Inflammatory macrophage treated with lipopolysaccharide for 4 hours (primary cell): ENCODE results near the gene HEXD.

Source experiments
- DNase-seq: peaks from one replicate; pipeline ENCODE4 v3.0.0-alpha.2; 2020

HEXD gene

DNA sequence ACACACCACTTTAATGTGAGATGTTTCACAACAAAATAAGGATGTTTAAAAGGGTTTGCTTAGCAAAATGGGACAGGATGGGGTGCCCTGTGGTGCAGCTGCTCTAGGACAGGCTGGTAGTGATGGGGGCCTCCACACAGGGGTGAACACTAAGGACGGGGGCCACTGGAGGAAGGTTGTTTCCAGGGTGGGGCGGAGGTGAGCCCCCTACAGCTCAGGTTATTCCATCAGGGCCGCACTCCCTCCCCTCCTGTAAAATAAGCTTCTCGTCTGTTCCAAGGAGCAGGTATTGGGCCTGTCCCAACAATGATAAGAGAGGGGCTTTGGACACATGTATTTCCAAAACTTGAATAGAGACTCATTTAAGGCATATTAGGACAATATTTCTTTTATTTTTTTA, 1.9 kb upstream of the HEXD start:
- DNase-seq, result no peak

DNA sequence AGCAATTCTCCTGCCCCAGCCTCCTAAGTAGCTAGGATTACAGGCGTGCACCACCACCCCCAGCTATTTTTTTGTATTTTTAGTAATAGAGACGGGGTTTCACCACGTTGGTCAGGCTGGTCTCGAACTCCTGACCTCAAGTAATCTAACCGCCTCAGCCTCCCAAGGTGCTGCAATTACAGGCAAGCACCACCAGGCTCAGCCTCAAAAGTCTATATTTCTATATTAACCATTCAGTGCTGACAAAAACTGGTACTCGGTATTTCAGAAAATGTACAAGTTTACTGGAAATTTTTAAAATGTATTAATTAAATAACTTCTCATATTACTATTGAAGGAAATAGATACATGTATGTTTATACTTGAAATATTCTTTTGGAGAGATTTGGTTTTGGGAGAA, 1.4 kb upstream of the HEXD start:
- no peak for DNase-seq

DNA sequence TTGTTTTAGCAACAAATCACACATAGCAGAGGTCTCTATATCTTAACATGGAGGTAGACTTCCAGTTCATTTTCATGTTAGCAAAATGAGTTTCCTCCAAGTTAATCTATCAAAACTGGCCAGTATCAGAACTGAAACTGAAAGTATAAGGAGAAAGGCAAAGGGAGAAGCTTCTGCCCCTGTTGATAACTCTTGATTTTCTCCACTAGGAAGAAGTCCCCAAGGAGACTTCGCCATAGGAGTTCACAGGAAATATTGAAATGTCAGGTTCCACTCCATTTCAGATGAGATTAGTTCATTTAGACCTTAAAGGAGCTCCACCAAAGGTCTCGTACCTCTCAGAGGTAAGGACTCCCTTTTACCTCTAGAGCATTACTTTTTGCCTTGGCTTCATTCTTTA, 1.4 kb downstream of the HEXD start:
- DNase-seq, result peak; percentile 71

DNA sequence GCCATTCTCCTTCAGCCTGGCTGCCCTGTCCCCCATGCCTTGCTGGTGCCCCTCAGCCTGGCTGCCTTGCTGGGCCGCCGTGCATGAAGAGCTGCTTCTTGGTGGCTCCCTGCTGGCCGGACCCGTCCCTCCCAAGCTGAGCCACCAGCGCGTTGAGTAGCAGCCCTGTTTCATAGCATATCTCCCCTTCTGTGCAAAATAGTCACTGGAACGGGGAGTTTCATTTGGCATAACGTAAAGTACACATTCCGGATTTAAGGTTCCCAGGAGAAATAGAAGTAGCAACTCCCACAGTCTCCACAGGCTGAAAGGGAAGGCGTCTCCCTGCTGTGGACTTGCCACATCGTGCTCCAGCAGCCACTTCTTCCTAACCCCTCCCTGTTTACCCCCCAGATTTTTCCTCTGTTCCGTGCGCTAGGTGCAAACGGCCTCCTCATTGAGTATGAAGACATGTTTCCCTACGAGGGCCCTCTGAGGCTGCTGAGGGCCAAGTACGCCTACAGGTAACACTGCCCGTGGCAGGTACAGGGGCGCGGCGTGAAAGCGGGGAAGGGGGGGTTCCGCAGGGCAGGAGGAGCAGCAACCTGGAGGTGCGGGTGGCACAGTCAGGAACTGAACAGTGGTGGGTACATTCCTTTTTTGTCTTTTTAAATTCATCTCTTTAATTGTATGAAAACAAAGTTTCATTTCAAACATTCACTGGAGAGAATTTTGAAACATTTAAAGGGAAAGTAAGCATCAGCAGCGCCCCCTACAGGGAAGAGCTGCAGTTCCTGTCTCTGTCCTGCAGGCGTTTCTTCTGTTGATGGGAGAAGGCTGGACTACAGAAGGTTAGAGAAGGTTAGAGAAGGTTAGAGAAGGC, 6.1 kb downstream of the HEXD start:
- DNase-seq, result peak; percentile 77

DNA sequence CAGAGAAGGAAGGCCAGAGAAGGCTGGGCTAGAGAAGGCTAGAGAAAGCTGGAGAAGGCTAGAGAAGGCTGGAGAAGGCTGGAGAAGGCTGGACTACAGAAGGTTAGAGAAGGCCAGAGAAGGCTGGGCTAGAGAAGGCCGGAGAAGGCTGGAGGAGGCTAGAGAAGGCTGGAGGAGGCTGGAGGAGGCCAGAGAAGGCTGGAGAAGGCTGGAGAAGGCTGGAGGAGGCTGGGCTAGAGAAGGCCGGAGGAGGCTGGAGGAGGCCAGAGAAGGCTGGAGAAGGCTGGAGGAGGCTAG, 6.7 kb downstream of the HEXD start:
- no peak for DNase-seq

DNA sequence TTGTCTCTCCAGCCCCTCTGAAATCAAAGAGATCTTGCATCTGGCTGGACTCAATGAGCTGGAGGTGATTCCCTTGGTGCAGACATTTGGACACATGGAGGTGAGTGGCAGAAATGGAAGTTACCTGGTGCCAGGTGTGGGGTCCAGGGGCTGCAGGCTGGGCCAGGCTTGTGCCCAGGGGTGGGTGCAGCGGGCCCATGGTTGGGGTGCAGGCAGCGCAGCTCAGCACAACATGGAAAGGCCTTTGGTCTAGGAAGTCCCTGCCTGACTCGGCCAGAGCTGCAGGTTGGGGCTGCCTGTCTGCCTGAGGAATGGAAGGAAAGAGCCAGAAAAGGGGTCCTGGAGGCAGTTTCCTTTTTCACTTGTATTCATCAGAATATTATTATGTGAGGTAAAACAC, 10.4 kb downstream of the HEXD start:
- DNase-seq, result no peak

DNA sequence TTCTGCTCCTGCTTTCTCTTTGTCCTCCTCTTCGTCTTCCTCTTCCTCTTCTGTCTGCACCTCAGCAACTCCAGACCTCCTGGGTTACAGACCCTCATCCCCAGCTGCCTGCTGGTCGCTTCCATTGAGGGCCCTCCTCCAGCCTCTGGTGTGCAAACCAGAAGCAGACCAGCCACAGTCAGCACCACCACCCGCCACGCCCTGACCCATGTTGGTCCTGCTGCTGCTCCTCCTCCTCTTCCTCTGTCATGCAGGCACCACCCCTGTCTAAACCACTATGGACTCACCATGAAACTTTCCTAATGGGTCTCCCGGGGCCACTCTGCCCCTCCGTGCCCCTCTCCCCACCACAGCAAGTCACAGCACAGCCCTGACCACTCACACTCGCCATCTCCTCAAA, 11.7 kb downstream of the HEXD start:
- no peak for DNase-seq

DNA sequence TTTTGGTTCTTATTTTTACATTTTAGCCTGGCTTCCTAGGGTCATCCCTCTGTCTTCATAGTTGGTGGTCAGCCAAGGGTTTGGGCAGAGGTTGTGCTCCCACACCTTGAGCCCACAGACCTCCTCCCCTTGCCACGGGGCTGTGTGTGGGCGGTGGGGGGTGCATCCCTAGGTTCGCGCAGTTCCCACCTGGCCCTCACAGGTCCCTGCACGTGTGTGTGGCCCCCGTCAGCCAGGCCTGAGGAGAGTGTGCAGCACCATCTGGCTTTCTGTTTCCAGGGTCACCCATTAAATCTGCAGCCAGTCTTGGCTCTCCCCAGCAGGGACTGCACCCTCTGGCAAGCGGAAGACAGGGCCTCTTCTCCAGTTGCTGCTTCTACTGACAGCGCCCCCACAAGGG, 13.9 kb downstream of the HEXD start:
- DNase-seq, result no peak

DNA sequence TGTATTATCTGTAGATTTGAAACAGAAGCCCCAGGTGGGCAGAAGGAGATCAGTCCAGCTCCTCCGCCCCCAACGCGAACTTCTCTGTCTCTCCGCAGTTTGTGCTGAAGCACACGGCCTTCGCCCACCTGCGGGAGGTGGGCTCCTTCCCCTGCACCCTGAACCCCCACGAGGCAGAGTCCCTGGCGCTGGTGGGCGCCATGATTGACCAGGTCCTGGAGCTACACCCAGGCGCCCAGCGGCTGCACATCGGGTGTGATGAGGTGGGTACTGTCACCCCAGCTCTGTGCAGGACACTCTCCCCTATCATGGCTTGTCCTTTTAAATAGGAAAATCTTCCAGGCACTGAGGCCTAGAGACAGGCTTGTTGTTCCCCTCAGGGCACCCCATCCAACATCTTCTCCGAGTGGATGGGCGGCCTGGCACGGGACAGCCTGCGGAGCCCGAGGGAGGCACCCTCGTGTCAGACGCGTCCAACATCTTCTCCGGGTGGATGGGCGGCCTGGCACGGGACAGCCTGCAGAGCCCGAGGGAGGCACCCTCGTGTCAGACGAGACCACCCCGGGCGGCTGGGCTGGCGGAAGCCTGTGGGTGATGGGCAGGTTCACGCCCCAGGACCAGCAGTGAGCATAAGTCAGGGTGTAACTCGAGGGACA, 15.5 kb downstream of the HEXD start:
- DNase-seq, result no peak

DNA sequence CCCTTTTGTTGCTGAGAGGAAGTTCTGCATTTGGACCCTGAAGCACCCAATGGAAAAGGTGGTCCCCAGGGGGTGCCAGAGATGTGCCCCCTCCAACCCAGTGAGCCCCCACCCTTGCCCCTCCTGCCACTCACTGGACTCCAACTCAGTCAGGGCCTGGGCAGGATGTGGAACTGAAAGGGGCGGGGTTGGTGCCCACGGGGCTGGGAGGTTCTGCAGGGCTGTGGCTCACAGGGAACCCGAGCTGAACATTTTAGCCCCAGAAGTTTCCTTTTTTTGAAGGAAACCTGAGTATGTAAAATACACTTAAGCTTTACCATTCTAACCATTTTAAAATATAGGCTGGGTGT, 16.0 kb downstream of the HEXD start:
- DNase-seq, result peak; percentile 28

DNA sequence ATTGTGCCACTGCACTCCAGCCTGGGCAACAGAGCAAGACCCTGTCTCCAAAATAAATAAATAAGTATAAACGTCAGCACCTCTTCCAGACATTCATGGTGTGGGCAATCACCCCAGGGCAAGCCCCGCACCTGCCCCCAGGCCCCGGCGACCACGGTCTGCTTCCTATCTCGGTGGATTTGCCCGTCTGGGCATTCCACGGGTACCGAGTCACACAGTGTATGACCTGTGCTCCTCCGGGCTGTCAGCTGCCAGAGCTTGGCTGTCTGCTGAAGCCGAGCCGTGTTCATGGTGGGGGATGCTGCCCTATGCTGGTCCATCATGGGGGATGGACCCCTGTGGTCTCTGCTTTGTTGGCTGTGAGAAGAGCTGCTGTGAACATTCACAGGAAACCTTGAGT, 17.0 kb downstream of the HEXD start:
- DNase-seq, result no peak

DNA sequence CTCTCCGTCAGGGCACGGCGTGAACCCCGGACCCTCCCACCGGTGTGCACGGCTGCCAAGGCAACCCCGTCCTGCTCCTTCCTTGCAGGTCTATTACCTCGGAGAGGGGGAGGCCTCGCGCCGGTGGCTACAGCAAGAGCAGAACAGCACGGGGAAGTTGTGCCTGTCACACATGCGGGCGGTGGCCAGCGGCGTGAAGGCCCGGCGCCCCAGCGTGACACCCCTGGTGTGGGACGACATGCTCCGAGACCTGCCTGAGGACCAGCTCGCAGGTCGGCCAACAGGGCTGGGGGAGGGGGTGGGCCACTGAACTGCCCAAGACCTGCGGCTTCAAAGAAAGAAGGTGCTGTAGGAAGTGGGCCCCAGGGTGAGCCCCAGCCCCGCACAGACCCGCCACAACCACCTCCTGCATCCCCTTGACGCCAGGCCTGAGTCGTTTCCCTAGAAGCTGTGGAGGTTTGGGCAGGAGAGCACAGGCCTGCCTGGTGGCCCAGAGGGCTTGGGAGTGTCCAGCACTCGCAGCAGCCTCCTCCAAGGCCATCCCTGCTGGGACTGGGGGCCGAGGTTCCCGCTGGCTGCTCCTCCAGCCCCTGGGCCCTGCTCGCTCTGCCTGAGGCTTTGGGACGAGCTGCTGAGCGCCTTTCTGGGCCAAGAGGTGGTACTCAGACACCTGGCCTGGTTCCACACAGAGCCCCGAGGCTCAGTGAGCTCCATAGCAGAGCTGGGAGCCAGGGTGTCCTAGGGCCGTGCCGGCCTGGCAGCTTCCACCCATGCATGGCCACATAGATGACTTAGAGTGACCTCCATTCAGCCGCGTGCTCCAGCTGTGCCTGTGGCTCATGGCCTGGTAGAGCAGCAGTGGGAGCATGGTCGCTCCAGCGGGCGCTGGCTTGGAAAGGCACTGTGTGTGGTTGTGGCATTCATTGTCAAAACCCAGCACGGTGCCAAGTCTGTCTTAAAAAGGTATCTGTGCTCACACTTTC, 17.7 kb downstream of the HEXD start:
- no peak for DNase-seq

DNA sequence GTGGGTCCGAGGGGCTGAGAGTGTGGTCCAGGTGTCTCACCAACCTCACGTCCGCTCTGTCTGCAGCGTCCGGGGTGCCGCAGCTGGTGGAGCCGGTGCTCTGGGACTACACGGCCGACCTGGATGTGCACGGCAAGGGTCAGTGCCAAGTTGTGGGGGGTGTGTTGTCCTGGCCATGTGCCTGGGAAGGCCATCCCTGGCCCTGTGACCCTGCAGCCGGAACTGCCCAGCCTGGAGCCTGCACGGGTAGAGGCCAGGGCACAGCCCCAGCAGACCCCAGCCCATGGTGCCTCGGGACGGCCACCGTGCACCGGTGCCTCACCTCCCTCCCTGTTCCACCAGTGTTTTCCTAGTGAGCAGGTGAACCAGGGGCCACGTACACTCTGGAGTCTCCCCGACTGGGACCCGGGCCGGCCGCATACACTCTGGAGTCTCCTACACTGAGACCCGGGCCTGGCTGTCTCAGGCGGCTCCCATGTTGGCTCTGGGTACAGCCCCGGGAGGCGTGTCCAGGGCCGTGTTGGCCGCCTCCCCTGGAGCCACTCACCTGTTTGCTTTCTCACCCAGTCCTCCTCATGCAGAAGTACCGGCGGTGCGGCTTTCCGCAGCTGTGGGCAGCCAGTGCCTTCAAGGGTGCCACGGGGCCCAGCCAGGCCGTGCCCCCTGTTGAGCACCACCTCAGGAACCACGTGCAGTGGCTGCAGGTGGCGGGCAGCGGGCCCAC, 18.6 kb downstream of the HEXD start:
- DNase-seq, result no peak

DNA sequence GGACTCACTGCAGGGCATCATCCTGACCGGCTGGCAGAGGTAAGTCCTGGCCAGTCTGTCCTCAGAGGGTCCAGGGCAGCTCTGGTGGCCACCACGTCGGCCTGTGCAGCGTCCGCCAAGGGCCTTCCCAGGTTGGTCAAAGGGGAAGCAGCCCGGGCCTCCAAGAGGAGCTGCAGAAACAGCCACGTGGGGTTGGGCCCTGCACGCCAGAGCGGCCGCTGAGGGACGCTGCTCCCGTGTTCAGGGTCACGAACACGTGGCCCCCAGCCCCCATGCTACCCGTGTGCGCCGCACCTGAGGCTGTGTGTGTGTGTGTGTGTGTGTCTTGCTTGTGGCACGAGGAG, 19.1 kb downstream of the HEXD start:
- no peak for DNase-seq

DNA sequence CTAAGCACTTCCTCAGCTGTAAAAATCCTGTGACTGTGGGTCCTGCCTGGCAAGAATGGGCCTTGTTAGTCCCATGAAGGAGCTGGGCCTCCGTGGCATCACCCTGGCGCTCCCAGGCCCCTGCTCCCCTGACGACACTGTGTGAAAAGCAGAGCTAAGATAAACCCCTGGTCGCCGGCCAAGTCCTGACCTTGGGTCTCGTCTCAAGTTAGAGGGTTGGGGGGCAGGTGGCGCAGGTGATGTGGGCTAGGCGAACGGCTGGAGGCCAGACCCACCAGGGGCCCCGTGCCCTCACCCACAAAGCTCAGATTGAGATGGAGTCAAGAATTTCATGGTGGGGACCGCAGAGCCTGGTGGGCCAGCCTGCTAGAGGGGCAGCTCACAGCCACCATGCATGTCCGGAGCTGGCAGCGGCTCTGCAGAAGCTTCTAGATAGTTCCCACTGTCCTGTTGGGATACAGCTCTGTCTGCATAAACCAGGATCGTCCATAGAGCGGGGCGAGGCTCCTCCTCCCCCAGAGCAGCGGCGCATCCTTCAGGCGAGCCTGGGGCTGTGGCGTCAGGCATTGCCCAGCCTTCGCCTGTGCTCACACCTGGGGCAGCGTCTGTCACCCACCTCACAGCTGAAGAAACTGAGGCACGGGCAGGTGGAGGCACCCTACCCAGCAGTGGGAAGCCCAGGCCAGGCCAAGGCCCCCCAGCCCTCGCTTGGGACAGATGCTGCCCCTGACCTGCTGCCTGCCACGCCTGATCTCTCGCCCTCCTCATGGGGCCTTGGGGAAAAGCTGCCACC, 20.4 kb downstream of the HEXD start:
- no peak for DNase-seq

DNA sequence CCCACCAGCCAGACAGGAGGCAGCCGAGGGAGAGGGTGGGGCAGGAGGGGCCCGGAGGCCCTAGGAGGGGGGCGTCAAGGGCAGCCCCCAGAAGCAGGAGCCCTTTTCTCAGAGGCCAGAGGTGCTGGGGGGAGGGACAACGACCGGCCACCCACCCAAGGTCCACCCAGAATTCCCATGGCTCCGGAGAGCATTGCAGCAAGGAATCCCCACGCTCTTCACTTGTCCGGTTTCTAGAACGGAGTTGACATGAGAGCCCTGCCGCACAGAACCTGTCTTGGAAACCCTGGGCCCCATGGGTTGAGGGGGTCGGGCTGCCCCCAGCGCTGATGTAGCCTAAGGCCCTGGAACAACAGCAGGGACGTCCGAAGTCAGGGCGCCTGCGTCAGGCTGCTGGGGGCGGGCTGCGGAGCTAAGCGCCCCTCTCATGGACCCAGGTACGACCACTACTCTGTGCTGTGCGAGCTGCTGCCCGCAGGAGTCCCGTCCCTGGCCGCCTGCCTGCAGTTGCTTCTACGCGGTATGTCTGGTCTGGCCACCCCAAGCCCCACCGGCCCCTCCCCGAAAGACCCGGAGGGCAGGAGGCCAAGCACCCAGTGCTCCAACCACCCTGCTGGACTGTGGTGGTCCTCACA, 21.2 kb downstream of the HEXD start:
- no peak for DNase-seq

DNA sequence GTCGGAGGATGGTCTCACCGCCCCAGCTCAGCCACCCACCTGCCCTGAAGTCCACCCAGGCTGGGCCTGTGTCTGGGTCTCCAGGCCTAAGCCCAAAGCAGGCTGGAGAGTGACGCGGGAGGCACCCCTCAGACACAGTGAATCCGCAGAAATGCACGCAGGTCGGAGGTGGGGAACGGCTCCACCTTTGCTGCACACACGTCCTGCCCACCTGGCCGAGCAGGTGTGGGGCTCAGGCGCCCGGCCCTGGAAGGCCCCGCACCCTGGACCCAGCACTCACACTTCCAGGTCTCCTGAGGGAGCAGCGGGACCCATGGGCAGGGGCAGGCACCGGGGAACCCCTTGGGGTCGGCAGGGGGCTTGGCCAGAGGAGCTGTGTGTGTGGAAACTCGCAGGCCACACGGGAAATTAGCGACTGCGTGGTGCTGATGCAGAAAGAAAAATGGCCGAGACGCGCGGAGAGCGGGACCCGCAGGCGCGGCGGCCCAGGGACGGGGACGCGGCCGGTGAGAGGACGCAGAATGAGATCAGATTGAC, 21.8 kb downstream of the HEXD start:
- DNase-seq, result no peak

DNA sequence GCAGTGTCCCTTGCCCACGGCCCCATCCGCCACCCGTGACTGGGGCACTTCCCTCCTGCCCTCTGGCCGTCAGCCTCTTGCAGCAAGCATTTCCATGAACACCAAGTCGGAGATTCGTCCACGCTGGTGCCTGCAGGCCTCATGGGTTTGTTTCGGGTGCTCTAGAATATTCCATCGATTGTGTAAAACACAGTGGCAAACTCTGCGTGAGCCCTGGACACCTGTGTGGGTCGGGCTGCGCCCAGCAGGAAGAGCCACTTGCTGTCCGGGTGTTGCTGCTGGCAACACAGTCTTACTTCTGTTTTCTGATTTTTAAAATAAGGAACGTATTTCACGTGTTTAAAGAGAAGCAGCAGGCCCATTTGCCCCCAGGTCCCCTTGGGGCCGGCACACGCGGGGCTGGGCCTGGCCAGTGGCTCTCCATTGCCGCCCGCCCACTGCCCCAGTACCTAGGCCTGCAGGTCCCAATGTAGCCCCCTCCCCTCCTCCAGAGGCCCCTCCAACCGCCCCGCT, 22.4 kb downstream of the HEXD start:
- DNase-seq, result peak; percentile 68

DNA sequence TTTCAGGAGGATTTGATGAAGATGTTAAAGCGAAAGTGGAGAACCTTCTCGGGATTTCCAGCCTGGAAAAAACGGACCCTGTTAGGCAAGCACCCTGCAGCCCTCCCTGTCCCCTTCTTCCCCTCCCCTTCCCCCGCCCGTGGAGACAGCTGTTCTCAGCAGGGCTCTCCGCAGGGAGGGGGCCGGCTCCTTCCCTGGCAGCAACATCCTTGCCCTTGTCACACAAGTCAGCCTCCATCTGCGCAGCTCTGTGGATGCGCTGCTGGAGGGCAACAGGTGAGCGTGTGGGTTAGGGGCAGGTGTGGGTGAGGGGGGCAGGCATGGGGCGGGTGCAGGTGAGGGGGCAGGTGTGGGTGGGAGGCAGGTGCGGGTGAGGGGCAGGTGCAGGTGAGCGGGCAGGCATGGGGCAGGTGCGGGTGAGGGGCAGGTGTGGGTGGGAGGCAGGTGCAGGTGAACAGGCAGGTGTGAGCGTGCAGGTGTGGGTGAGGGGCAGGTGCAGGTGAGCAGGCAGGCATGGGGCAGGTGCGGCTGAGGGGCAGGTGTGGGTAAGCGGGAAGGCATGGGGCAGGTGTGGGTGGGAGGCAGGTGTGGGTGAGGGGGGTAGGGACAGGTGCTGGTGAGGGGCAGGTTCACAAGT, 23.0 kb downstream of the HEXD start:
- peak; percentile 51 for DNase-seq

DNA sequence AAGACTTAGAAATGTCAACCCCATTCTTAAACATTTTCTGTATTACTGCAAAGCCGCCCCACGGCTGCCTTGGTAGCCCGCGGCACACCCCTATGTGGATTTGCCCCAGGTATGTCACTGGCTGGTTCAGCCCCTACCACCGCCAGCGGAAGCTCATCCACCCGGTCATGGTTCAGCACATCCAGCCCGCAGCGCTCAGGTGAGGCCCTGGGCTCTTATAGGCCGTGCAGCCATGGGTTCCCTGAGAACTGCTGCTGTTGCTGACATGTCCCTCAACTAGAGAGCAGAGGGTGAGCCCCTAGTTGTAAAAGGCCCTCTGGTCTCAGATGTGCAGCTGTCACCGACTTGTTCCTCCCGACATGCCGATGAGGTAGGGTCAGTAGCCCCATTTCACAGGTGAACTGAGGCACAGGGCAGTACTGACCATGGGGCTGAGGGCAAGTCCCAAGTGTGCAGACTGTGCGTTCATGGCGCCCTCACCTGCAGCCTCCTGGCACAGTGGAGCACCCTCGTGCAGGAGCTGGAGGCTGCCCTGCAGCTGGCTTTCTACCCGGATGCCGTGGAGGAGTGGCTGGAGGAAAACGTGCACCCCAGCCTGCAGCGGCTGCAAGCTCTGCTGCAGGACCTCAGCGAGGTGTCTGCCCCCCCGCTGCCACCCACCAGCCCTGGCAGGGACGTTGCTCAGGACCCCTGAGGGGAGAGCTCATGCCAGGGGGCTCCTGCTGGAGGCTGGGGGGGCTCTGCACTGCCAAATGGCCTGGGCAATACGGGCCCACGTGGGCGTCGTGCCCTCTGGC, 23.7 kb downstream of the HEXD start:
- DNase-seq, result no peak
